A549 (cell line): ENCODE data around the gene SLC35D2. TPM values are rescaled to one million over a fixed set of nuclear protein-coding genes. Genes with fewer than 3 reads are reported as not detected.
A peak's percentile ranks its signal among the peaks of the same experiment; 100 is the strongest.
"Not testable (repeated sequence)": the region's sequence is repeated elsewhere in the genome, so short reads cannot be mapped to it uniquely, and the experiment has no call there.

Experiments used
- ATAC-seq, 2 experiments: fragments of 200-7000 bp in 1 of 2; fragments of >200 bp in 1 of 2; cut with Nextera tagmentation in 1 of 2; cut with Tn5 transposase in 1 of 2; 3 replicates each; pipeline versions ENCODE4 v1.8.0 to v1.9.1; 2018 to 2020; ENCODE audit warnings: mild to moderate bottlenecking in 1 of 2, moderate library complexity in 1 of 2
- CTCF ChIA-PET: fragments of 300-600 bp; sonication (Branson Sonifier 250); formaldehyde crosslinking; extraction: SDS; loops from one replicate; lab custom pipeline; 2021; ENCODE audit warnings: antibody characterized with exemption, inconsistent platforms; lab: Yijun Ruan, JAX
- POLR2A ChIA-PET: fragments of 350-600 bp; formaldehyde crosslinking; extraction: SDS; loops from one replicate; lab custom pipeline; 2021; ENCODE audit warnings: antibody characterized with exemption, inconsistent platforms; lab: Yijun Ruan, JAX
- DNase-seq, 2 experiments: peaks; one replicate each; pipeline versions ENCODE4 v3.0.0 to v3.0.0-alpha.2; 2011 to 2016; ENCODE audit warnings: low read depth in 1 of 2, low spot score in 1 of 2
- FAIRE-seq: peaks from 2 replicates; lab custom pipeline; 2011; peaks lifted over from hg19 to GRCh38; lab: Jason Lieb, UNC
- H3K27ac ChIP-seq, 2 experiments: fragments of >200 bp; sonication (Bioruptor Twin); formaldehyde crosslinking; 3 replicates each; pipeline ENCODE4 v1.5.1; 2016 to 2017
- H3K4me1 ChIP-seq: fragments of >200 bp; sonication (Bioruptor Twin); formaldehyde crosslinking; 3 replicates; pipeline ENCODE4 v1.6.1; 2016
- H3K4me2 ChIP-seq: fragments of >200 bp; sonication (Bioruptor Twin); formaldehyde crosslinking; 3 replicates; pipeline ENCODE4 v1.6.1; 2016
- H3K4me3 ChIP-seq: fragments of >200 bp; sonication (Bioruptor Twin); formaldehyde crosslinking; 3 replicates; pipeline ENCODE4 v1.5.1; 2016
- H3K9me3 ChIP-seq: fragments of >200 bp; sonication (Bioruptor Twin); formaldehyde crosslinking; 3 replicates; pipeline ENCODE4 v1.6.1; 2016
- BHLHE40 ChIP-seq: IDR thresholded peaks from 2 replicates; pipeline ENCODE4 v1.6.1; 2012; ENCODE audit warnings: low read depth, low read length, inconsistent platforms
- CBX2 ChIP-seq: fragments of 200-600 bp; sonication (generic); IDR thresholded peaks from 2 replicates; pipeline ENCODE4 v1.6.1; 2016; ENCODE audit warnings: low read depth, mild to moderate bottlenecking, borderline replicate concordance
- CHD2 ChIP-seq: fragments of 150-350 bp; IDR thresholded peaks from 2 replicates; pipeline ENCODE4 v1.6.1; 2014; ENCODE audit warnings: low read length; ENCODE audit not compliant: partially characterized antibody
- EHF ChIP-seq: fragments of 250-450 bp; sonication (Bioruptor Pico); IDR thresholded peaks from 2 replicates; pipeline ENCODE4 v1.5.0; 2020; ENCODE audit warnings: mild to moderate bottlenecking
- FOSL2 ChIP-seq, 2 experiments: fragments of 450-650 bp in 1 of 2; fragments of >200 bp in 1 of 2; sonication (Bioruptor Twin) in 1 of 2; formaldehyde crosslinking; IDR thresholded peaks; 2 replicates each; pipeline versions ENCODE4 v1.5.0 to v1.6.1; 2016 to 2020; ENCODE audit warnings: mild to moderate bottlenecking in 1 of 2, moderate library complexity in 1 of 2
- FOXS1 ChIP-seq: fragments of 250-450 bp; sonication (Bioruptor Pico); IDR thresholded peaks from 2 replicates; pipeline ENCODE4 v1.5.0; 2020; ENCODE audit warnings: mild to moderate bottlenecking, moderate library complexity
- GATA3 ChIP-seq: IDR thresholded peaks from 2 replicates; pipeline ENCODE4 v1.6.1; 2012; ENCODE audit warnings: borderline replicate concordance
- HOXA7 ChIP-seq: fragments of 250-450 bp; sonication (Bioruptor Pico); IDR thresholded peaks from 2 replicates; pipeline ENCODE4 v1.5.0; 2020; ENCODE audit warnings: mild to moderate bottlenecking, moderate library complexity
- HOXB5 ChIP-seq: fragments of 250-450 bp; sonication (Bioruptor Pico); IDR thresholded peaks from 2 replicates; pipeline ENCODE4 v1.5.0; 2020; ENCODE audit warnings: mild to moderate bottlenecking, moderate library complexity
- JUN ChIP-seq, 2 experiments: fragments of >200 bp; sonication (Bioruptor Twin); formaldehyde crosslinking; IDR thresholded peaks; 2 replicates in 1 of 2; 3 replicates in 1 of 2; pipeline ENCODE4 v1.6.1; 2016 to 2017
- KDM5A ChIP-seq: fragments of 200-600 bp; sonication (generic); IDR thresholded peaks from 2 replicates; pipeline ENCODE4 v1.6.1; 2016; ENCODE audit warnings: antibody characterized with exemption, mild to moderate bottlenecking
- MAX ChIP-seq: IDR thresholded peaks from 2 replicates; pipeline ENCODE4 v1.6.1; 2012
- MAZ ChIP-seq: fragments of 150-350 bp; IDR thresholded peaks from 2 replicates; pipeline ENCODE4 v1.6.1; 2014; ENCODE audit warnings: antibody characterized with exemption, low read depth, low read length, borderline replicate concordance
- NPAS2 ChIP-seq: fragments of 250-450 bp; sonication (Bioruptor Pico); IDR thresholded peaks from 2 replicates; pipeline ENCODE4 v1.8.0; 2022; ENCODE audit warnings: mild to moderate bottlenecking, moderate library complexity, borderline replicate concordance
- PBX3 ChIP-seq: IDR thresholded peaks from 2 replicates; pipeline ENCODE4 v1.6.1; 2012
- POLR2AphosphoS2 ChIP-seq: conservative IDR thresholded peaks from 2 replicates; pipeline ENCODE4 v1.6.1; 2012; ENCODE audit warnings: low read length, improper control_type of control experiment, inconsistent platforms
- RNF2 ChIP-seq: fragments of 200-600 bp; sonication (generic); IDR thresholded peaks from 2 replicates; pipeline ENCODE4 v1.6.1; 2016; ENCODE audit warnings: low read depth, mild to moderate bottlenecking, antibody characterized with exemption, moderate library complexity, borderline replicate concordance
- SMC3 ChIP-seq: fragments of >200 bp; sonication (Bioruptor Twin); formaldehyde crosslinking; IDR thresholded peaks from 3 replicates; pipeline ENCODE4 v1.6.1; 2018; ENCODE audit warnings: inconsistent platforms
- TP53 ChIP-seq: fragments of 250-450 bp; sonication (Bioruptor Pico); IDR thresholded peaks from 2 replicates; pipeline ENCODE4 v1.5.0; 2021; ENCODE audit warnings: mild to moderate bottlenecking, moderate library complexity
- ZFP36 ChIP-seq: fragments of 450-650 bp; IDR thresholded peaks from 2 replicates; pipeline ENCODE4 v1.6.1; 2014; ENCODE audit warnings: borderline replicate concordance; ENCODE audit not compliant: partially characterized antibody
- ZNF302 ChIP-seq: fragments of 250-450 bp; sonication (Bioruptor Pico); IDR thresholded peaks from 2 replicates; pipeline ENCODE4 v1.9.0; 2021; ENCODE audit warnings: inconsistent platforms, mild to moderate bottlenecking, moderate library complexity
- WGBS: methylation state at CpG from one replicate; pipeline ENCODE4 v1.1.6; 2017; ENCODE audit errors: missing lambda C conversion rate; 5-methylcytosine and 5-hydroxymethylcytosine counted together
- polyA plus RNA-seq, 4 experiments: library from polyadenylated mRNA; depleted of rRNA in 3 of 4; stranded (reverse); fragments of >200 nt; fragmentation: RNase III in 1 of 4; extraction: RNeasy Plus Mini Kit Qiagen cat#74134 plus additional on column Dnase treatment in 1 of 4; gene quantifications; 2 replicates in 3 of 4; 3 replicates in 1 of 4; pipeline ENCODE4 v1.2.3, GENCODE V29; 2011 to 2017

The SLC35D2 gene
- polyA plus RNA-seq, 2 of the 4 experiments (the other 2 are of a cell fraction) = 13.8 to 29.8 TPM

- Histone ChIP-seq H3K9me3 (no peaks in the 10 kb centered on the region), H3K4me3 (no peak overlapping the region), H3K27ac (peak overlapping the region; percentile 56 to 76), H3K4me1 (peaks cover 40% of the 10 kb centered on the region), H3K4me2 (peak overlapping the region; percentile 59)
- no peak for DNase-seq
- ChIA-PET CTCF (interaction anchor here (0.6 to 3.4 kb wide), 4 partner anchors 35 to 73 kb away, joined by 3 to 18 read pairs (median 4); no protein-coding TSS in a partner anchor), POLR2A (no interaction called here)
- no peak for TF ChIP-seq ZFP36
- no peak for TF ChIP-seq MAZ
- TF ChIP-seq TP53 (CRISPR knock-in tag) = no peak
- TF ChIP-seq HOXA7 = no peak
- no peak for TF ChIP-seq RNF2
- no peak for TF ChIP-seq FOSL2 (IDR thresholded peaks at IDR 0.05)
- no peak for TF ChIP-seq FOSL2 (CRISPR knock-in tag; IDR thresholded peaks at IDR 0.05)
- TF ChIP-seq CBX2 = no peak
- no peak for TF ChIP-seq CHD2
- no peak for TF ChIP-seq SMC3
- no peak for TF ChIP-seq EHF
- TF ChIP-seq NPAS2 (CRISPR knock-in tag) = no peak
- no peak for TF ChIP-seq KDM5A
- ATAC-seq = no peak
- no peak for FAIRE-seq
- WGBS = 70% methylated on average over 3 of the region's 3 CpGs
These were observed 5.3 kb downstream of the SLC35D2 start for GRCh38 chr9:96378187-96378586.

- peak overlapping the region; percentile 59 for H3K4me2 ChIP-seq
- no peak for TF ChIP-seq HOXA7
- no peak for TF ChIP-seq PBX3
- TF ChIP-seq FOXS1 (CRISPR knock-in tag) = no peak
- no peak for TF ChIP-seq FOSL2 (IDR thresholded peaks at IDR 0.05)
- 0 out of 2 replicates have a peak, but pooled peaks have one; percentile 45 for TF ChIP-seq FOSL2 (CRISPR knock-in tag; IDR thresholded peaks at IDR 0.05)
- no peak for TF ChIP-seq POLR2AphosphoS2
- TF ChIP-seq JUN (IDR thresholded peaks at IDR 0.05) = no peak
- TF ChIP-seq HOXB5 (CRISPR knock-in tag) = no peak
- TF ChIP-seq GATA3 = peak; percentile 52; the same call in 1 of the 2 replicates
- no peak for TF ChIP-seq ZNF302 (CRISPR knock-in tag)
- TF ChIP-seq ZFP36 = no peak
- TF ChIP-seq BHLHE40 = no peak
- TF ChIP-seq EHF = no peak
- TF ChIP-seq MAX = no peak
- no peaks in the 10 kb centered on the region for H3K9me3 ChIP-seq
- no peak for FAIRE-seq
- DNase-seq = no peak
- CTCF ChIA-PET = interaction anchor here (1.0 to 3.4 kb wide), 4 partner anchors 10 to 63 kb away, joined by 3 to 18 read pairs (median 4); no protein-coding TSS in a partner anchor
- peak overlapping the region; percentile 56 to 76 for H3K27ac ChIP-seq
- 81% methylated on average over 13 of the region's 13 CpGs for WGBS
- H3K4me3 ChIP-seq = no peak overlapping the region
- H3K4me1 ChIP-seq = peaks cover 34% of the 10 kb centered on the region
- peak; percentile 60 to 62; a peak in 5 of 6 replicates for ATAC-seq
- POLR2A ChIA-PET = interaction anchor here (1.2 kb wide), 1 partner anchor 42 kb away, joined by 5 read pairs; no protein-coding TSS in a partner anchor
These were observed 6.3 kb downstream of the SLC35D2 start for GRCh38 chr9:96376891-96377874.

- H3K27ac ChIP-seq, DNase-seq, FAIRE-seq, H3K4me2 ChIP-seq, ATAC-seq, H3K9me3 ChIP-seq, POLR2A ChIA-PET, CTCF ChIA-PET, H3K4me3 ChIP-seq: not testable (repeated sequence)
- peaks cover 25% of the 10 kb centered on the region for H3K4me1 ChIP-seq
- 94% methylated on average over 6 of the region's 6 CpGs for WGBS
These were observed 8.0 kb downstream of the SLC35D2 start for GRCh38 chr9:96375507-96375906.
